ENCODE measurements around the gene ZC3HAV1L.
"Not testable (repeated sequence)": the region's sequence is repeated elsewhere in the genome, so short reads cannot be mapped to it uniquely, and the experiment has no call there.

GRCh38 chr7:138976161-138976560 lies 59.7 kb downstream of the ZC3HAV1L start:
- TF ChIP-seq MXI1 (IDR thresholded peaks at IDR 0.05; ENCODE audit: borderline replicate concordance, low read depth, low read length); PRDM15 (CRISPR knock-in tag; IDR thresholded peaks at IDR 0.05); FOXK2 (IDR thresholded peaks at IDR 0.05); POLR2A (IDR thresholded peaks at IDR 0.05; ENCODE audit: insufficient read depth in 1 of 2, low read depth in 2 of 2, low read length in 2 of 2); SMYD3 (CRISPR knock-in tag; IDR thresholded peaks at IDR 0.05); SIN3A (IDR thresholded peaks at IDR 0.05; ENCODE audit: borderline replicate concordance, low read depth, low read length); EZH2 (conservative IDR thresholded peaks at IDR 0.05; ENCODE audit: low read depth, low read length): not testable (repeated sequence)

All from HepG2 (cell line).